Measurements from ENCODE around the gene THRB.

Gene THRB

GRCh38 chr3:24494618-24495325 is at the start of gene THRB:
Gene THRB (minus strand): TSS chr3:24494850.
- DNase-seq (ENCODE audit: low read depth in 2 of 2) = no peak

GRCh38 chr3:24541935-24542334 is 47.3 kb upstream of the THRB start:
- DNase-seq (ENCODE audit: low read depth in 2 of 2) = no peak

GRCh38 chr3:24540821-24541220 is 46.2 kb upstream of the THRB start:
- DNase-seq (ENCODE audit: low read depth in 2 of 2) = no peak

- DNase-seq (ENCODE audit: low read depth in 2 of 2) = no peak
Observed at GRCh38 chr3:24539699-24540098, 45.0 kb upstream of the THRB start.

GRCh38 chr3:24538891-24539290 is 44.2 kb upstream of the THRB start:
- DNase-seq (ENCODE audit: low read depth in 2 of 2) = no peak

GRCh38 chr3:24533561-24534193 is 39.0 kb upstream of the THRB start:
- no peak for DNase-seq (ENCODE audit: low read depth in 2 of 2)

- DNase-seq (ENCODE audit: low read depth in 2 of 2) = no peak
Observed at GRCh38 chr3:24530471-24530870, 35.8 kb upstream of the THRB start.

GRCh38 chr3:24529210-24529609 is 34.6 kb upstream of the THRB start:
- DNase-seq (ENCODE audit: low read depth in 2 of 2) = no peak

GRCh38 chr3:24526640-24527212 is 32.1 kb upstream of the THRB start:
- DNase-seq (ENCODE audit: low read depth in 2 of 2) = no peak

GRCh38 chr3:24525557-24525956 is 30.9 kb upstream of the THRB start:
- no peak for DNase-seq (ENCODE audit: low read depth in 2 of 2)

- no peak for DNase-seq (ENCODE audit: low read depth in 2 of 2)
Observed at GRCh38 chr3:24525022-24525421, 30.4 kb upstream of the THRB start.

GRCh38 chr3:24523988-24524727 is 29.5 kb upstream of the THRB start:
- DNase-seq (ENCODE audit: low read depth in 2 of 2) = no peak

- no peak for DNase-seq (ENCODE audit: low read depth in 2 of 2)
Observed at GRCh38 chr3:24523215-24523614, 28.6 kb upstream of the THRB start.

- no peak for DNase-seq (ENCODE audit: low read depth in 2 of 2)
Observed at GRCh38 chr3:24522146-24522579, 27.5 kb upstream of the THRB start.

- DNase-seq (ENCODE audit: low read depth in 2 of 2) = no peak
Observed at GRCh38 chr3:24521420-24522145, 26.9 kb upstream of the THRB start.

- DNase-seq (ENCODE audit: low read depth in 2 of 2) = no peak
Observed at GRCh38 chr3:24520976-24521419, 26.3 kb upstream of the THRB start.

GRCh38 chr3:24520101-24520495 is 25.4 kb upstream of the THRB start:
- no peak for DNase-seq (ENCODE audit: low read depth in 2 of 2)

- DNase-seq (ENCODE audit: low read depth in 2 of 2) = no peak
Observed at GRCh38 chr3:24519368-24520100, 24.9 kb upstream of the THRB start.

GRCh38 chr3:24518990-24519367 is 24.3 kb upstream of the THRB start:
- no peak for DNase-seq (ENCODE audit: low read depth in 2 of 2)

GRCh38 chr3:24514119-24514518 is 19.5 kb upstream of the THRB start:
- no peak for DNase-seq (ENCODE audit: low read depth in 2 of 2)

- DNase-seq (ENCODE audit: low read depth in 2 of 2) = peak in 1 of 2 experiments; percentile 47
Observed at GRCh38 chr3:24513463-24513862, 18.8 kb upstream of the THRB start.
